CD4-positive, alpha-beta T cell treated with Interleukin-4 for 4 hours (primary cell): ENCODE results near the gene UBD.

ENCODE experiments used
- DNase-seq: peaks from one replicate; pipeline ENCODE4 v3.0.0-alpha.2; 2020

The UBD gene

GRCh38 chr6:29559524-29560287 lies at the start of gene UBD:
UBD (minus strand) TSS chr6:29559732; CDS start chr6:29559701, 31 bp downstream.
- no peak for DNase-seq

GRCh38 chr6:29608131-29608530 lies 48.6 kb upstream of the UBD start:
- DNase-seq = no peak

DNA sequence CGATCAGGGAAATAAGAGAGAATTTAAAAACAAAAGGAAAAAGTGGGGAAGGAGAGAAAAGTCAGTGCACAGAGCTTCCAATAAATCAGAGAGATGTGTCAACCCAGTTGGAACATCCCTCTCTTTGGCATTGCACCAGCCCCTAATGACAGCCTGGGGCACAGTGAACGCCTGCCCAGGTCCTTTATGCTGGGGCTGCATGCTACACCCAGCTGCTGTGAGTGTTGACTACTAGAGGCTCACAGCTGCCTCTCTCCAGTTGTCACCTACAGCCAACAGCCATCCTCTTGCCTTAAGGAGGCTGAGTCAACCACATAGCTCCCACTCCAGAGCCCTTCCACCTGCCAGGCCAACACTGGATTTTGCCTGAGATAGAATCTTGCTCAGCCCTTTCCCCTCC lies 44.4 kb upstream of the UBD start:
- no peak for DNase-seq

- DNase-seq = no peak
Observed at GRCh38 chr6:29603456-29603855, 43.9 kb upstream of the UBD start.

GRCh38 chr6:29602564-29603361 lies 43.2 kb upstream of the UBD start:
- DNase-seq = no peak

DNA sequence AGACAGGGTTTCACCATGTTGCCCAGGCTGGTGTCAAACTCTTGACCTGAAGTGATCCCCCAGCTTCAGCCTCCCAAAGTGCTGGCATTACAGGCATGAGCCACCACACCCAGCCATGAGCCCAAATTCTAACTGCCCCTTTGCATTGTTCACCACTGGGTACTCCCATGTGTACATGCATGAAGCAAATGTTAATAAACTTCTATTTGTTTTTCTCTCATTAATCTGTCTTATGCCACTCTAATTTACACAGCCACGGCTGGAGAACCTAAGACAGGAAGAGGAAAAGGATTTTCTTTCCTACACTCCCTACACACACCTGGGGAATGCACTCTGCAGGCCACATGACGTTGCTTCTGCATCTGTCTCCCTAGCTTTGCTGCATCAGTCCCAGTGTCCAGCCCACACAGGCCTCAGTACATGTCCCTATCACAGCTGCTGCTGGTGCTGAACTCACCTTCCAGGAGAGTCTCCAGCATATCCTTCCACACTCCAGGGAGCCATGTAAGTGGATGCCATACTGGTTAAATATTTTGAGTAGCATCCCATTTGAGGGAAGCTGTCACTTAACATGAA lies 38.7 kb upstream of the UBD start:
- no peak for DNase-seq

- DNase-seq = no peak
Observed at GRCh38 chr6:29597184-29597583, 37.7 kb upstream of the UBD start.

- DNase-seq = no peak
Observed at GRCh38 chr6:29596381-29596900, 36.9 kb upstream of the UBD start.

DNA sequence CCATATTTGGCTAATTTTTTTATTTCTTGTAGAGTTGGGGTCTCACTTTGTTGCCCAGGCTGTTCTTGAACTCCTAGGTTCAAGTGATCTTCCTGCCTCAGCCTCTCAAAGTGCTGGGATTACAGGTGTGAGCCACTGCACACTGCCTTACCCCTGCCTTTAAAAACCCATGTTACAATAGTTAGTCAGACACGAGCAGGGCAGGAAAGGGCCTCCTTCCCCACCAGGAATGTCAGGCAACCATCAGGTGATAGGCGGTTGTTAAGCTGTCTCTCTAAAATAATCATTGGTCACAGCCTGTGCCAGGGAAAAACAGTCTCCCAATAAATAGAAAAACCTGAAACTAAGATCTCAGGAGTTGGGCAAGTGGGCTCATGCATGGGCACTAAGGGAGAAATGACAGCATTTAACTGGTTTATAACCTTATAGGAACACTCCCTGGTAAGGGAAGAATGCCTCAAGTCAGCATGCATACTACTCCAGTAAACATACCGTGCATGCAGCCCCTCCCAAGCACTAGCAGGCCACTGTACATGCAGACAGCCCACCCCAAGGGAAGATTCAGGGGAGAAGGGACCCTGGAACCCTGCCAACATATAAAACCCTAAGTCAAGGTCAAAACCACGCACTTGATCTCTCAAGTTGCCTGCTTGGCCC lies 33.8 kb upstream of the UBD start:
- no peak for DNase-seq

GRCh38 chr6:29591677-29592076 lies 32.1 kb upstream of the UBD start:
- DNase-seq = no peak

DNA sequence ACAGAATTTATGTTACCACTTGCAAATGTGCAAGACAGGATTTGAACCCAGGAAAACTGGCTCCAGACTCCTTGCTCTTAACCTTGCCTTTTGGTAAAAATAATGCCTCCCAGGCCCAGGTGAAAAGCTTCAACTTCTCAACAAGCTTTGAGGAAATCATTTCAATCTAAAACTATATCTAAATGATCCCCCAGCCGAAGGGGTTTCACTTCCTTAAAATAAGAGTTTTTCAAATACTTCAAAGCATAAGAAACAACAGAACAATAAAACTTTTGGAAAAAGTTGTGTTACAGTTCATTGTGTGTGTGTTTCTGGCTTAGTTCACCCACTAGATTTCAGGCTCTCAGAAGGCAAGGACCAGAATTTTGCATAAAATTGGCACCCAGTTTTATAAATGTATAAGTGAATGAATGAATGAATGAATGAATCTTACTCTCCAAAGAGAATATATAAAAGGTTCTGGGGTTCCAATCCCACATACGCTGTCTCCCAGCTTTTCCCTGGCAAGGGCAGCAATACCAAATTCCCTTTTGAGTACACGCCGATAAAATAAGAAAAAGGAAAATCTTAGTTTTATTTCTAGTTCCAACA lies 30.8 kb upstream of the UBD start:
- no peak for DNase-seq

DNA sequence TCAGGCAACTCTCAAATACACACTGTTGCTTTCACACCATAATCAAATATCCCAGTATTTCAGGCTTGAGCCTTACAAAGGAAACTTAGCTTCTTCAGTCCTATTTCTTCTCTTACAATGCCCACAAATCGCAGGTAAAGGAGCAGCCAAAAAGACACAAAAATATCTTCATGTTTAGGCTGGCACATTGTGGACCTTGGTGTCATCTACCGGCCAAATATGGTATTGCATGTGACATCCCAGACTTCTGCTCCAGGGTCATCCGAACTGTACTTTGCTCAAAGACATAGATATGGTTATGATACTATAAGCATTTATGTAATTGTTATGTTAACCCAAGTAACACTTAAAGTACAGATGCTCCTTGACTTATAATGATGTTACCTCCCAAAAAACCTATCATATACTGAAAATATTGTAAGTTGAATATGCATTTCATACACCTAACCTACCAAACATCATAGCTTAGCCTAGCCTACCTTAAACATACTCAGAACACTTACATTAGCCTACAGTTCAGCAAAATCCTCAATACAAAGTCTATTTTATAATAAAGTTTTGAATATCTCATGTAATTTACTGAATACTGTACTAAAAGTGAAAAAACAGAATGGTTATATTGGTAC lies 30.0 kb upstream of the UBD start:
- peak; percentile 69 for DNase-seq

GRCh38 chr6:29584821-29585220 lies 25.3 kb upstream of the UBD start, which contains the start of gene OR2H2:
OR2H2 (plus strand) TSS chr6:29585121; CDS start chr6:29587945, 2,824 bp downstream.
- DNase-seq = no peak

- no peak for DNase-seq
Observed at GRCh38 chr6:29577544-29577943, 18.0 kb upstream of the UBD start.

DNA sequence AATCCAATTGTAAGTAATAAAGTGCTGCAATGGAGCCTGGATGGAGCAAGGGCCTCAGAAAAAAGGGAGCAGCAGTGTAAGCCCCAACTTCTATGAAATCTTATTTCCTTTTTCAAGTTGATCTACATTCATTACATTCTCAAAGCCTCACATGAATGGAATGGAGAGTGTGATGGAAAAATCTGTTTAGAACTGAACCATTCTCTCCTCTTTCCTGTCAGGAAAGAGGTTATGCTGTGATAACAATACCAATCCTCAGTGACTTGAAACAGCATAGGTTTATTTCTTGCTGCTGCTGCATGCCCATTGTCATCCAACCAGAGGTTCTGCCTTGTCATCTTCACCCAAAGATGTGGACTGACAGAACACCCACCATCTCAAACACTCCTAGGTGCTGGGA lies 16.5 kb upstream of the UBD start:
- no peak for DNase-seq

GRCh38 chr6:29567991-29568390 lies 8.5 kb upstream of the UBD start:
- no peak for DNase-seq

DNA sequence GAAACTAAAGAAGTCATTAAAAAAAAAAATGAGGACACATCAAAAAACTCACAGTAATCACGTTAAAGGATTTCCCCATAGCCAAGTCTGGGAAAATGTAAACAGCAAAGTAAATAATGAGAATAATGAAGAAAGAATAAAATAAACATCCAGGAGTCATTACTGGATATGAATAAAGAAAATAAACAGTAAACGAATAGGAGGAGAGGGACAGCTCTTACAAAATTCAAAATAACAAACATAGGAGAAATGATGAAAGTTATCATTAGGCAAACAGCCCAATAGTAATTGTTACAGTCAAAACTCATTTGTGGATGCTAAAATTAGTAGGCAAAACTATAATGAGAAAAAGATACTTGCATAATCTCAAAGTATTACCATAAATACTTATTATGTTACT lies 8.0 kb upstream of the UBD start:
- DNase-seq = no peak

DNA sequence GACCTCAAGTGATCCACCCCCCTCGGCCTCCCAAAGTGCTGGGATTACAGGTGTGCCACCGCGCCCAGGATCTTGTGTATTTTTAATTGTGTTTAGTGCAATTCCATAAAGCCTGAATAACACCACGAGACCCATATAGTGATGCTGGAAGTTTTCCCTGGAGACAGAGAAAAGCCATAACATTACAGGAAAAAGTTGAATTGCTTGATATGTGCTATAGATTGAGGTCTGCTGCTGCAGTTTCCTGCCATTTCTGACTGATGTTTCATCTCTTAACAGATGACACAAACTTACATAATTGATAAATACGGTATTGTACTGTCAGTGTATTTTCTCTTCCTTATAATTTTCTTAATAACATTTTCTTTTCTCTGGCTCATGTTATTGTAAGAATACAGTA lies 7.3 kb upstream of the UBD start:
- no peak for DNase-seq

GRCh38 chr6:29564875-29565274 lies 5.3 kb upstream of the UBD start:
- DNase-seq = no peak

GRCh38 chr6:29563435-29563965 lies 4.0 kb upstream of the UBD start:
- DNase-seq = no peak

DNA sequence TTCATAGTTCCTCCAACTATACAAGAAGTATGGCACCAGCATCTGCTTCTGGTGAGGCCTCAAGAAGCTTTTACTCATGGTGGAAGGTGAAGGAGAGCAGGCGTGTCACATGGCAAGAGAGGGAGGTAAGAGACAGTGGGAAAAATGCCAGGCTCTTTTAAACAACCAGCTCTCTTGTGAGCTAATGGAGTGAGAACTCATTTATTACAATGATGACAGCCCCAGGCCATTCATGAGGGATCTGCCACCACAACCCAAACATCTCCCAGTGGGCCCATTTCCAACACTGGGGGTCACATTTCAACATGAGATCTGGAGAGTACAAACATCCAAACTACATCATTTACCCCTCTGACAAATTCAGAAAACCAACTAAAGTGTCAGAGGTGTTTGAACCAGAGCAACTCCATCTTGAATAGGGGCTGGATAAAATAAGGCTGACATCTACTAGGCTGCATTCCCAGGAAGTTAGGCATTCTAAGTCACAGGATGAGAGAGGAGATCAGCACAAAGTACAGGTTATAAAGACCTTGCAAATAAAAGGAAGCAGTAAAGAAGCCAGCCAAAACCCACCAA lies 2.2 kb upstream of the UBD start:
- DNase-seq = no peak

DNA sequence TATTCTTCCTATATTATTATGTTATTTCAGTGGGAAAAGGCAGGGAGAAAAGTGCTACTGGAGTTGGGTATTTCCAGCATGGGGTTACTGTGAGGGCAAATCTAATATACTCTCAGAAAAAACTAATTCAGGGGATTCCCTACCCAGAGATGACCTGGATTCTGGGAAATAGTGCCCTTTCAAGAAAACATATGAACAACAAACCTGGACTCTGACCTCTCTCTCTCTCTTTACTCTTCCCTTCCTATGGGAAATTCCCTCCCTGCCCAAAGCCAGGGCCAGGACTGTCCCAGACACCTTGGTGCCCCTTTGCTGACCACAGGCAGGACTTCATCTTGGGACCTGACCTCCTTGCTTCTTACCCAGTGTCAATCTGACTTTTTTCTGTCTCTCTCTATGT lies 1.6 kb upstream of the UBD start:
- DNase-seq = no peak
